ENCODE results near the gene KDF1. TPM values are rescaled to one million over a fixed set of nuclear protein-coding genes. Genes with fewer than 3 reads are reported as not detected.

Gene KDF1
- total and polyA plus RNA-seq, 2 of the 13 experiments (the other 11 are each of a cell fraction or from before 2014, with no cell fraction given), result 1.9 to 4.9 TPM

GRCh38 chr1:26915204-26915842 is 44.9 kb downstream of the KDF1 start (continued):
- TF ChIP-seq RBAK (CRISPR knock-in tag; IDR thresholded peaks at IDR 0.05) (no peak), ZNF709 (CRISPR knock-in tag; IDR thresholded peaks at IDR 0.05) (no peak), ZNF776 (CRISPR knock-in tag; IDR thresholded peaks at IDR 0.05) (no peak), SP5 (CRISPR knock-in tag; IDR thresholded peaks at IDR 0.05; ENCODE audit: borderline replicate concordance, low read depth) (no peak; the same call in 1 of the 2 replicates), ZNF687 (CRISPR knock-in tag; IDR thresholded peaks at IDR 0.05) (peak; percentile 96), CENPX (CRISPR knock-in tag; IDR thresholded peaks at IDR 0.05) (no peak), TIGD3 (CRISPR knock-in tag; IDR thresholded peaks at IDR 0.05; ENCODE audit: borderline replicate concordance) (no peak), HDAC2 (CRISPR knock-in tag; IDR thresholded peaks at IDR 0.05) (peak; percentile 43; the same call in 1 of the 2 replicates), ZNF335 (CRISPR knock-in tag; IDR thresholded peaks at IDR 0.05) (no peak), ZNF674 (CRISPR knock-in tag; IDR thresholded peaks at IDR 0.05; ENCODE audit: low read depth) (no peak), WIZ (CRISPR knock-in tag; IDR thresholded peaks at IDR 0.05) (no peak), E2F5 (CRISPR knock-in tag; conservative IDR thresholded peaks at IDR 0.05) (no peak), MLXIP (CRISPR knock-in tag; IDR thresholded peaks at IDR 0.05; ENCODE audit: borderline replicate concordance) (no peak), RXRA (CRISPR knock-in tag; IDR thresholded peaks at IDR 0.05) (peak; percentile 46), ELF1 (CRISPR knock-in tag; IDR thresholded peaks at IDR 0.05) (no peak), ZFP41 (CRISPR knock-in tag; IDR thresholded peaks at IDR 0.05; ENCODE audit: borderline replicate concordance) (no peak), ZNF577 (CRISPR knock-in tag; IDR thresholded peaks at IDR 0.05; ENCODE audit: borderline replicate concordance, low read depth) (no peak), ZNF569 (CRISPR knock-in tag; IDR thresholded peaks at IDR 0.05; ENCODE audit: borderline replicate concordance) (no peak), YEATS2 (CRISPR knock-in tag; IDR thresholded peaks at IDR 0.05; ENCODE audit: borderline replicate concordance) (no peak), ZNF274 (CRISPR knock-in tag; IDR thresholded peaks at IDR 0.05) (no peak)
